Esophagus squamous epithelium (tissue), 4 donors: Measurements from ENCODE around the gene CCR5.

Experiments used
- CTCF ChIP-seq, 6 experiments: fragments of 450-650 bp in 4 of 6; fragments of 200-600 bp in 2 of 6; sonication (generic) in 2 of 6; IDR thresholded peaks; one replicate each; pipeline ENCODE4 v1.5.1; 2016 to 2019; ENCODE audit warnings: antibody characterized with exemption in 6 of 6, mild to moderate bottlenecking in 4 of 6, moderate library complexity in 4 of 6
- POLR2A ChIP-seq, 4 donors: fragments of 450-650 bp; IDR thresholded peaks; one replicate each; pipeline ENCODE4 v1.6.1; 2017; ENCODE audit warnings: antibody characterized with exemption in 4 of 4, mild to moderate bottlenecking in 4 of 4, moderate library complexity in 3 of 4

DNA sequence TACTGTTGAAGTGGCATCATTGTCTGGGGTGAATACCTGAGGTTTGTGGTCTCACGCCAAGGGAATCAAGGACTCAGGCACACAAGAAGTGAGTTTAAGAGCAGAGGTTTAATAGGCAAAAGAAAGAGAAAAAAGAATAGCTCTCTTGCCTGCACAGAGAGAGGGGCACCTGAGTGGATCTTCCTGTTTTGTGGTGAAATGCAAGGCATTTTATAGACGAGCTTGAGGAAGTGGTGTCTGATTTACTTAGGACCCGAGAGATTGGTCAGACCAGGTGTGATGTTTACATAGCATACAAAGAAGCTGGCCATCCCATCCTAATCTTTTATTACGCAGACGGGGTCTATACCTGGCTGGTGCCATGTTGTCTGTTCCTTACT, 13.2 kb downstream of the CCR5 start:
- TF ChIP-seq CTCF (IDR thresholded peaks at IDR 0.05), result no peak
- TF ChIP-seq POLR2A (IDR thresholded peaks at IDR 0.05), result no peak
